ENCODE data around the gene ZNF563. TPM values are rescaled to one million over a fixed set of nuclear protein-coding genes. Genes with fewer than 3 reads are reported as not detected.

ZNF563 gene
- total and polyA plus RNA-seq, 2 of the 8 experiments (the other 6 are each of a cell fraction or from before 2014, with no cell fraction given): 0.91 to 2.3 TPM

- H3K79me2 ChIP-seq (ENCODE audit: control insufficient read depth in 1 of 2, insufficient read depth in 2 of 2, low read length in 2 of 2): peaks cover 0 to 7% of the 10 kb centered on the region in 2 experiments; a peak in 1 of 4 replicates
- ChIA-PET CTCF (ENCODE audit: partially characterized antibody) (interaction anchor here (0.6 to 2.8 kb wide), 2 partner anchors 38 to 766 kb away, joined by 3 to 5 read pairs; partner anchors contain the start of gene ZNF563), POLR2A (ENCODE audit: partially characterized antibody) (interaction anchor here (0.6 to 2.7 kb wide), 6 partner anchors 13 to 307 kb away, joined by 3 to 9 read pairs (median 4); partner anchors contain the start of genes ZNF442, ZNF443 and ZNF563)
- no peak within 1 kb of the TSS for H2AK5ac ChIP-seq (ENCODE audit: low read depth, low read length)
- no peak within 1 kb of the TSS for H3K14ac ChIP-seq (ENCODE audit: insufficient read length)
- no peaks in the 10 kb centered on the region for H3K36me3 ChIP-seq (ENCODE audit: control insufficient read depth in 2 of 4, insufficient read depth in 4 of 4, low read length in 3 of 4)
- no peak within 1 kb of the TSS for H2BK20ac ChIP-seq (ENCODE audit: low read length)
- H3K79me1 ChIP-seq (ENCODE audit: low read depth, low read length): peaks cover 3% of the 10 kb centered on the region; the same call in 1 of the 2 replicates
- H2AFZ ChIP-seq (ENCODE audit: low read length): peak within 1 kb of the TSS; percentile 92; the same call in 1 of the 2 replicates
- 2% methylated on average over 58 of the region's 66 CpGs; no CpG with 5 or more reads in 1 of the 2 experiments for WGBS, 2 experiments (ENCODE audit: extremely low coverage in 1 of 2, insufficient coverage in 1 of 2, insufficient read length in 1 of 2, insufficient replicate concordance in 2 of 2, low coverage in 1 of 2, low lambda C conversion rate in 2 of 2, missing lambda C conversion rate in 1 of 2)
- peaks cover 0 to 2% (median 0%) of the 10 kb centered on the region in 4 experiments; a peak in 2 of 7 replicates for H3K27me3 ChIP-seq (replicated peaks in 1 of 4; ENCODE audit: control insufficient read depth in 3 of 4, extremely low read depth in 1 of 4, insufficient read depth in 3 of 4, low read length in 3 of 4)
- H3K9me3 ChIP-seq (ENCODE audit: insufficient read depth in 2 of 2, low read depth in 1 of 2, low read length in 1 of 2): no peaks in the 10 kb centered on the region
- FAIRE-seq: peak; percentile 60
- H2BK5ac ChIP-seq (ENCODE audit: low read depth, low read length): peak within 1 kb of the TSS; percentile 88
- peaks cover 7% of the 10 kb centered on the region; the same call in 1 of the 2 replicates for H3K23me2 ChIP-seq (ENCODE audit: low read depth, low read length)
- peak within 1 kb of the TSS; percentile 72; the same call in 1 of the 2 replicates for H2BK15ac ChIP-seq (ENCODE audit: low read length)
- peak within 1 kb of the TSS; percentile 85; the same call in 1 of the 2 replicates for H2BK12ac ChIP-seq (ENCODE audit: low read depth, low read length)
- H4K20me1 ChIP-seq (replicated peaks in 1 of 2; ENCODE audit: control insufficient read depth in 1 of 2, insufficient read depth in 2 of 2, low read length in 2 of 2): no peaks in the 10 kb centered on the region
- peak within 1 kb of the TSS; percentile 16 for H3K56ac ChIP-seq (replicated peaks; ENCODE audit: insufficient read length, low read depth, low read length)
- DNase-seq (ENCODE audit: low read depth in 1 of 2, low spot score in 2 of 2): peak; percentile 86 to 94
- H3K27ac ChIP-seq (ENCODE audit: low read depth, low read length): peak within 1 kb of the TSS; percentile 76
- H2BK120ac ChIP-seq (replicated peaks; ENCODE audit: low read depth, low read length): no peak within 1 kb of the TSS
- peak within 1 kb of the TSS; percentile 68 to 98 (median 83) for H3K9ac ChIP-seq (replicated peaks in 1 of 4; ENCODE audit: extremely low read depth in 1 of 4, low read depth in 3 of 4, low read length in 3 of 4)
- H3K23ac ChIP-seq (ENCODE audit: insufficient read length): no peak within 1 kb of the TSS
- H3K18ac ChIP-seq (ENCODE audit: extremely low read depth, low read length): peak within 1 kb of the TSS; percentile 93
- H4K91ac ChIP-seq (replicated peaks; ENCODE audit: insufficient read length, low read length): peak within 1 kb of the TSS; percentile 89
- H3K4me2 ChIP-seq (ENCODE audit: insufficient read depth in 1 of 2, low read depth in 2 of 2, low read length in 2 of 2): peak within 1 kb of the TSS; percentile 88 to 97
- H4K5ac ChIP-seq (ENCODE audit: insufficient read length, low read depth, low read length): peak within 1 kb of the TSS; percentile 76
- no peaks in the 10 kb centered on the region for H3K4me1 ChIP-seq (replicated peaks in 1 of 4; ENCODE audit: control insufficient read depth in 3 of 4, insufficient read depth in 4 of 4, low read length in 3 of 4)
- H4K8ac ChIP-seq (ENCODE audit: extremely low read depth, insufficient read depth, low read length): peak within 1 kb of the TSS; percentile 100
- H3K4me3 ChIP-seq (ENCODE audit: extremely low read depth in 1 of 4, insufficient read depth in 2 of 4, low read depth in 3 of 4, low read length in 4 of 4): peak within 1 kb of the TSS; percentile 81 to 92 (median 87)
- no peak within 1 kb of the TSS for H3K4ac ChIP-seq (replicated peaks; ENCODE audit: insufficient read length, low read depth, low read length)
- no peak for TF ChIP-seq TAF7 (optimal IDR thresholded peaks at IDR 0.05; ENCODE audit: borderline replicate concordance, low read depth, low read length)
- peak; percentile 87; the same call in 1 of the 2 replicates for TF ChIP-seq SP4 (IDR thresholded peaks at IDR 0.05; ENCODE audit: low read length)
- TF ChIP-seq NRF1 (IDR thresholded peaks at IDR 0.05; ENCODE audit: low read depth, low read length): no peak
- no peak for TF ChIP-seq GTF2F1 (IDR thresholded peaks at IDR 0.05; ENCODE audit: borderline replicate concordance, low read depth, low read length)
- no peak for TF ChIP-seq TEAD4 (IDR thresholded peaks at IDR 0.05; ENCODE audit: low read depth, low read length)
- TF ChIP-seq POLR2A (IDR thresholded peaks at IDR 0.05; ENCODE audit: control extremely low read depth in 1 of 2, low read depth in 2 of 2, low read length in 2 of 2): peak in 1 of 2 experiments; percentile 83; a peak in 2 of 3 replicates
- TF ChIP-seq CHD2 (IDR thresholded peaks at IDR 0.05; ENCODE audit: low read length): peak; percentile 81
- no peak for TF ChIP-seq EGR1 (IDR thresholded peaks at IDR 0.05; ENCODE audit: borderline replicate concordance, low read depth, low read length)
- TF ChIP-seq SIRT6 (IDR thresholded peaks at IDR 0.05; ENCODE audit: low read length): no peak
- no peak for TF ChIP-seq EZH2 (IDR thresholded peaks at IDR 0.05; ENCODE audit: low read depth, low read length, severe bottlenecking)
- no peak; the same call in 1 of the 2 replicates for TF ChIP-seq MAX (IDR thresholded peaks at IDR 0.05)
Observed at GRCh38 chr19:12294249-12295158, 38.9 kb downstream of the ZNF563 start, which contains the start of gene ZNF44. Gene ZNF44 (minus strand): TSS chr19:12294883. CDS start chr19:12294694, 189 bp downstream.
